ENCODE results near the gene CHRNB4.
A peak's percentile ranks its signal among the peaks of the same experiment; 100 is the strongest.

DNA sequence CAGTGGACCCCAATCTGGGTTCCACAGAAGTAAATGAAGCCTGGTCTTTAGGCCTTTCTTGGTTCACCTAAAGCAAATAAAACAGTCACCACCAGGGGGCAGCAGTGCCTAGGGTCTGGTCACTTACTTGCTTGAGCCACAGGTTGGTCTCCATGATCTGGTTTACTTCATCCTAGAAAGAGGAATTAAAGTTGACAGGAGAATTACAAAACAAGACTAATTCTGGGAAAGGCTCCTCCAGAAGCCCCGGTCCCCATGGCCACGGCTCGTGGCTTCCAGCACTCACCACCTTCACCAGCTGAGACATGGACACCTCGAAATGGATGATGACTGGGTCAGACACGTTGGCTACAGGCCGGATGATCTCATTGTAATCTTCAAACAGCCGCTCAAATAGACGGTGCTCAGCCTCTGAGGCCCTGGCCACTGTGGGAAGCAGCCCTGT lies 22.5 kb downstream of the CHRNB4 start:
- TF ChIP-seq POLR2A (IDR thresholded peaks at IDR 0.05), result no peak
- TF ChIP-seq, protein P1, sequence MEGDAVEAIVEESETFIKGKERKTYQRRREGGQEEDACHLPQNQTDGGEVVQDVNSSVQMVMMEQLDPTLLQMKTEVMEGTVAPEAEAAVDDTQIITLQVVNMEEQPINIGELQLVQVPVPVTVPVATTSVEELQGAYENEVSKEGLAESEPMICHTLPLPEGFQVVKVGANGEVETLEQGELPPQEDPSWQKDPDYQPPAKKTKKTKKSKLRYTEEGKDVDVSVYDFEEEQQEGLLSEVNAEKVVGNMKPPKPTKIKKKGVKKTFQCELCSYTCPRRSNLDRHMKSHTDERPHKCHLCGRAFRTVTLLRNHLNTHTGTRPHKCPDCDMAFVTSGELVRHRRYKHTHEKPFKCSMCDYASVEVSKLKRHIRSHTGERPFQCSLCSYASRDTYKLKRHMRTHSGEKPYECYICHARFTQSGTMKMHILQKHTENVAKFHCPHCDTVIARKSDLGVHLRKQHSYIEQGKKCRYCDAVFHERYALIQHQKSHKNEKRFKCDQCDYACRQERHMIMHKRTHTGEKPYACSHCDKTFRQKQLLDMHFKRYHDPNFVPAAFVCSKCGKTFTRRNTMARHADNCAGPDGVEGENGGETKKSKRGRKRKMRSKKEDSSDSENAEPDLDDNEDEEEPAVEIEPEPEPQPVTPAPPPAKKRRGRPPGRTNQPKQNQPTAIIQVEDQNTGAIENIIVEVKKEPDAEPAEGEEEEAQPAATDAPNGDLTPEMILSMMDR (IDR thresholded peaks at IDR 0.05), result peak; percentile 74 to 87 (median 84)
